HEK293 (cell line): ENCODE data around the gene DOCK1.

Experiments
- CTCF ChIA-PET: fragments of 350-600 bp; formaldehyde crosslinking; extraction: SDS; loops from one replicate; lab custom pipeline; 2021; ENCODE audit warnings: antibody characterized with exemption; lab: Yijun Ruan, JAX
- POLR2A ChIA-PET: fragments of 300-600 bp; formaldehyde crosslinking; extraction: SDS; loops from one replicate; lab custom pipeline; 2020; ENCODE audit warnings: antibody characterized with exemption, inconsistent platforms; lab: Yijun Ruan, JAX
- H3K27ac ChIP-seq: fragments of 200-500 bp; sonication (Bioruptor generic); 2 replicates; pipeline ENCODE4 v1.5.1; 2014; ENCODE audit warnings: low read depth, low read length, control low read depth, inconsistent platforms; ENCODE audit errors: extremely low read depth
- H3K36me3 ChIP-seq, 2 experiments: fragments of 200-500 bp in 1 of 2; sonication (Bioruptor generic) in 1 of 2; 1 replicate in 1 of 2; 2 replicates in 1 of 2; pipeline ENCODE4 v1.5.1; 2014 to 2017; ENCODE audit warnings: inconsistent platforms in 2 of 2, low read length in 2 of 2; ENCODE audit not compliant: control insufficient read depth in 2 of 2, insufficient read depth in 1 of 2
- H3K4me1 ChIP-seq: fragments of 200-500 bp; sonication (Bioruptor generic); 2 replicates; pipeline ENCODE4 v1.5.1; 2014; ENCODE audit warnings: mild to moderate bottlenecking, low read length, inconsistent platforms; ENCODE audit not compliant: control insufficient read depth, insufficient read depth
- H3K4me3 ChIP-seq: 2 replicates; pipeline ENCODE4 v1.5.1; 2011; ENCODE audit warnings: low read depth, mild to moderate bottlenecking, control low read depth, low read length, moderate library complexity
- H3K9me3 ChIP-seq: fragments of 200-500 bp; sonication (Bioruptor generic); 2 replicates; pipeline ENCODE4 v1.5.1; 2014; ENCODE audit warnings: low read depth, low read length, inconsistent platforms; ENCODE audit not compliant: control insufficient read depth, insufficient read depth
- GLI4 ChIP-seq: fragments of 450-650 bp; formaldehyde crosslinking; IDR thresholded peaks from 2 replicates; pipeline ENCODE4 v1.5.1; 2016; ENCODE audit warnings: missing biosample characterization, missing genetic modification characterization
- KLF17 ChIP-seq: fragments of 450-650 bp; formaldehyde crosslinking; IDR thresholded peaks from 2 replicates; pipeline ENCODE4 v1.5.1; 2016; ENCODE audit warnings: missing biosample characterization, missing genetic modification characterization
- MZF1 ChIP-seq: fragments of 450-650 bp; formaldehyde crosslinking; IDR thresholded peaks from 2 replicates; pipeline ENCODE4 v1.5.1; 2017; ENCODE audit warnings: missing biosample characterization, missing genetic modification characterization, borderline replicate concordance
- OVOL3 ChIP-seq: fragments of 450-650 bp; formaldehyde crosslinking; IDR thresholded peaks from 2 replicates; pipeline ENCODE4 v1.5.1; 2016; ENCODE audit warnings: missing biosample characterization, missing genetic modification characterization
- REST ChIP-seq: fragments of 450-650 bp; formaldehyde crosslinking; IDR thresholded peaks from 2 replicates; pipeline ENCODE4 v1.5.1; 2016; ENCODE audit warnings: missing biosample characterization, missing genetic modification characterization
- SCRT1 ChIP-seq: fragments of 450-650 bp; formaldehyde crosslinking; IDR thresholded peaks from 2 replicates; pipeline ENCODE4 v1.5.1; 2016; ENCODE audit warnings: missing biosample characterization, missing genetic modification characterization, borderline replicate concordance
- SETDB1 ChIP-seq: IDR thresholded peaks from one replicate; pipeline ENCODE4 v1.6.1; 2017; ENCODE audit warnings: mild to moderate bottlenecking, low read length, moderate library complexity, mixed read lengths; ENCODE audit not compliant: insufficient read length
- SP7 ChIP-seq: fragments of 450-650 bp; formaldehyde crosslinking; IDR thresholded peaks from 2 replicates; pipeline ENCODE4 v1.5.1; 2016; ENCODE audit warnings: missing biosample characterization, missing genetic modification characterization
- ZBTB6 ChIP-seq: fragments of 450-650 bp; formaldehyde crosslinking; IDR thresholded peaks from 2 replicates; pipeline ENCODE4 v1.5.1; 2017; ENCODE audit warnings: missing biosample characterization, missing genetic modification characterization
- ZFP37 ChIP-seq: fragments of 450-650 bp; formaldehyde crosslinking; IDR thresholded peaks from 2 replicates; pipeline ENCODE4 v1.5.1; 2016; ENCODE audit warnings: missing biosample characterization, missing genetic modification characterization
- ZNF114 ChIP-seq: fragments of 450-650 bp; formaldehyde crosslinking; IDR thresholded peaks from 2 replicates; pipeline ENCODE4 v1.5.0; 2017; ENCODE audit warnings: missing biosample characterization, missing genetic modification characterization
- ZNF19 ChIP-seq: fragments of 450-650 bp; formaldehyde crosslinking; IDR thresholded peaks from 2 replicates; pipeline ENCODE4; 2016; ENCODE audit warnings: missing biosample characterization, missing genetic modification characterization, low read depth
- ZNF350 ChIP-seq: fragments of 450-650 bp; formaldehyde crosslinking; IDR thresholded peaks from 2 replicates; pipeline ENCODE4 v1.5.0; 2017; ENCODE audit warnings: missing biosample characterization, mild to moderate bottlenecking, missing genetic modification characterization
- ZNF354C ChIP-seq: fragments of 450-650 bp; formaldehyde crosslinking; IDR thresholded peaks from 2 replicates; pipeline ENCODE4 v1.5.1; 2016; ENCODE audit warnings: missing biosample characterization, missing genetic modification characterization, low read depth, borderline replicate concordance
- ZNF391 ChIP-seq: fragments of 450-650 bp; formaldehyde crosslinking; IDR thresholded peaks from 2 replicates; pipeline ENCODE4 v1.5.1; 2016; ENCODE audit warnings: low read depth, missing biosample characterization, missing genetic modification characterization, borderline replicate concordance
- ZNF398 ChIP-seq: fragments of 450-650 bp; formaldehyde crosslinking; IDR thresholded peaks from 2 replicates; pipeline ENCODE4 v1.5.1; 2017; ENCODE audit warnings: missing biosample characterization, missing genetic modification characterization
- ZNF555 ChIP-seq: fragments of 450-650 bp; formaldehyde crosslinking; conservative IDR thresholded peaks from 2 replicates; pipeline ENCODE4 v1.5.1; 2017; ENCODE audit warnings: missing biosample characterization, mild to moderate bottlenecking, missing genetic modification characterization, inconsistent platforms
- ZNF596 ChIP-seq: fragments of 450-650 bp; IDR thresholded peaks from 2 replicates; pipeline ENCODE4 v1.5.0; 2018; ENCODE audit warnings: missing biosample characterization, mild to moderate bottlenecking, missing genetic modification characterization, moderate library complexity
- ZNF626 ChIP-seq: fragments of 450-650 bp; sonication (Bioruptor Pico); formaldehyde crosslinking; IDR thresholded peaks from 2 replicates; pipeline ENCODE4 v1.5.1; 2018; ENCODE audit warnings: missing biosample characterization, missing genetic modification characterization, inconsistent platforms
- TF ChIP-seq, protein P1 (sequence below): fragments of 450-650 bp; formaldehyde crosslinking; IDR thresholded peaks from 2 replicates; pipeline ENCODE4 v1.5.1; 2017; ENCODE audit warnings: missing biosample characterization, missing genetic modification characterization
- TF ChIP-seq, protein P2 (sequence below): fragments of 450-650 bp; formaldehyde crosslinking; IDR thresholded peaks from 2 replicates; pipeline ENCODE4 v1.5.1; 2016; ENCODE audit warnings: missing biosample characterization, missing genetic modification characterization
- TF ChIP-seq, protein P3 (sequence below): fragments of 450-650 bp; formaldehyde crosslinking; IDR thresholded peaks from 2 replicates; pipeline ENCODE4 v1.5.1; 2016; ENCODE audit warnings: missing biosample characterization, missing genetic modification characterization

Gene DOCK1

DNA sequence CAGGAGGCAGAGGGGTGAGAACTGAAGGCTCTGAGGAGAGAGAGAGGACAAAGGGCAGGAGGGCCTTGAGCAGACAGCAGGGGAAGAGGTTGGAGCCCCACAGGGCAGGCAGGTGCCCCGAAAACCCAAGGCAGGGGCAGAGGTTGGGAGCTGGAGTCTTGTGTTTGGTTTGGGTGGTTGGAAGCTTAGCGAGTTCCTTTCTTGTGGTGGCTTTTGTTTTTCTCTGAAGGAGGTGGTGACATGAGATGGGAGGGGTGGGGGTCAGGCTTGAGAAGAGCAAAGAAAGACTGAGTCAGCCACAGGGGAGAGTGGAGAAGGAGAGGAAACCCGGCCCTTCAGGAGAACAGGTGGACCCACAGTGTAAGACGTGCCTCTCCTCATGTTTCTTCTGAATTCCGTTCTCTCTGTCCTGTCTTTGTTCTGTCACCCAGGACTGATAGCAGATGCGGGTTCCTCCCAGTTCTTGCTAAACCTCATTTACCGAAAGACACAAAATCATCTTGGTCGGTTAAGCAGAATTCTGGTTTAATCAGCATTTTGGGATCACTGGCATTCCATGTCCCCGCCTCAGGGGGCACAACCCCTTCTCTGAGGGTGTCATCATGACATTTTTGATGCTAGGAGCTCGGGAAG, 195.9 kb downstream of the DOCK1 start:
- CTCF ChIA-PET: no interaction called here
- POLR2A ChIA-PET: no interaction called here
- H3K4me3 ChIP-seq: no peak overlapping the region
- TF ChIP-seq ZFP37 (tag by site-specific recombination) (no peak), SETDB1 (no peak), ZBTB6 (tag by site-specific recombination) (no peak), KLF17 (tag by site-specific recombination) (no peak), ZNF354C (tag by site-specific recombination) (no peak), ZNF555 (tag by site-specific recombination) (no peak), ZNF350 (tag by site-specific recombination) (no peak), MZF1 (tag by site-specific recombination) (no peak), ZNF19 (no peak), GLI4 (no peak), OVOL3 (tag by site-specific recombination) (no peak), SP7 (tag by site-specific recombination) (no peak)
- TF ChIP-seq, protein P1, sequence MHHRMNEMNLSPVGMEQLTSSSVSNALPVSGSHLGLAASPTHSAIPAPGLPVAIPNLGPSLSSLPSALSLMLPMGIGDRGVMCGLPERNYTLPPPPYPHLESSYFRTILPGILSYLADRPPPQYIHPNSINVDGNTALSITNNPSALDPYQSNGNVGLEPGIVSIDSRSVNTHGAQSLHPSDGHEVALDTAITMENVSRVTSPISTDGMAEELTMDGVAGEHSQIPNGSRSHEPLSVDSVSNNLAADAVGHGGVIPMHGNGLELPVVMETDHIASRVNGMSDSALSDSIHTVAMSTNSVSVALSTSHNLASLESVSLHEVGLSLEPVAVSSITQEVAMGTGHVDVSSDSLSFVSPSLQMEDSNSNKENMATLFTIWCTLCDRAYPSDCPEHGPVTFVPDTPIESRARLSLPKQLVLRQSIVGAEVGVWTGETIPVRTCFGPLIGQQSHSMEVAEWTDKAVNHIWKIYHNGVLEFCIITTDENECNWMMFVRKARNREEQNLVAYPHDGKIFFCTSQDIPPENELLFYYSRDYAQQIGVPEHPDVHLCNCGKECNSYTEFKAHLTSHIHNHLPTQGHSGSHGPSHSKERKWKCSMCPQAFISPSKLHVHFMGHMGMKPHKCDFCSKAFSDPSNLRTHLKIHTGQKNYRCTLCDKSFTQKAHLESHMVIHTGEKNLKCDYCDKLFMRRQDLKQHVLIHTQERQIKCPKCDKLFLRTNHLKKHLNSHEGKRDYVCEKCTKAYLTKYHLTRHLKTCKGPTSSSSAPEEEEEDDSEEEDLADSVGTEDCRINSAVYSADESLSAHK: no peak
- TF ChIP-seq, protein P2, sequence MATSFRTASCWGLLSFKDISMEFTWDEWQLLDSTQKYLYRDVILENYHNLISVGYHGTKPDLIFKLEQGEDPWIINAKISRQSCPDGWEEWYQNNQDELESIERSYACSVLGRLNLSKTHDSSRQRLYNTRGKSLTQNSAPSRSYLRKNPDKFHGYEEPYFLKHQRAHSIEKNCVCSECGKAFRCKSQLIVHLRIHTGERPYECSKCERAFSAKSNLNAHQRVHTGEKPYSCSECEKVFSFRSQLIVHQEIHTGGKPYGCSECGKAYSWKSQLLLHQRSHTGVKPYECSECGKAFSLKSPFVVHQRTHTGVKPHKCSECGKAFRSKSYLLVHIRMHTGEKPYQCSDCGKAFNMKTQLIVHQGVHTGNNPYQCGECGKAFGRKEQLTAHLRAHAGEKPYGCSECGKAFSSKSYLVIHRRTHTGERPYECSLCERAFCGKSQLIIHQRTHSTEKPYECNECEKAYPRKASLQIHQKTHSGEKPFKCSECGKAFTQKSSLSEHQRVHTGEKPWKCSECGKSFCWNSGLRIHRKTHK (tag by site-specific recombination): no peak
- TF ChIP-seq, protein P3, sequence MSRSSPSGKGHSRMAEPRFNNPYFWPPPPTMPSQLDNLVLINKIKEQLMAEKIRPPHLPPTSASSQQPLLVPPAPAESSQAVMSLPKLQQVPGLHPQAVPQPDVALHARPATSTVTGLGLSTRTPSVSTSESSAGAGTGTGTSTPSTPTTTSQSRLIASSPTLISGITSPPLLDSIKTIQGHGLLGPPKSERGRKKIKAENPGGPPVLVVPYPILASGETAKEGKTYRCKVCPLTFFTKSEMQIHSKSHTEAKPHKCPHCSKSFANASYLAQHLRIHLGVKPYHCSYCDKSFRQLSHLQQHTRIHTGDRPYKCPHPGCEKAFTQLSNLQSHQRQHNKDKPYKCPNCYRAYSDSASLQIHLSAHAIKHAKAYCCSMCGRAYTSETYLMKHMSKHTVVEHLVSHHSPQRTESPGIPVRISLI (tag by site-specific recombination): no peak
- peaks cover 0 to 3% of the 10 kb centered on the region in 2 experiments; a peak in 1 of 3 replicates for H3K36me3 ChIP-seq
- no peaks in the 10 kb centered on the region for H3K4me1 ChIP-seq
- no peak overlapping the region for H3K27ac ChIP-seq
- no peaks in the 10 kb centered on the region for H3K9me3 ChIP-seq

- H3K9me3 ChIP-seq: no peaks in the 10 kb centered on the region
- CTCF ChIA-PET: no interaction called here
- no peak overlapping the region for H3K4me3 ChIP-seq
- POLR2A ChIA-PET: no interaction called here
- H3K36me3 ChIP-seq: peaks cover 0 to 5% of the 10 kb centered on the region in 2 experiments; a peak in 1 of 3 replicates
- H3K4me1 ChIP-seq: no peaks in the 10 kb centered on the region
- H3K27ac ChIP-seq: no peak overlapping the region
- TF ChIP-seq SCRT1: no peak
- TF ChIP-seq ZNF350 (tag by site-specific recombination): no peak
- no peak for TF ChIP-seq ZNF391 (tag by site-specific recombination)
- no peak for TF ChIP-seq SETDB1
- TF ChIP-seq ZNF114 (tag by site-specific recombination): no peak
- no peak for TF ChIP-seq ZNF596
- no peak for TF ChIP-seq ZNF626 (tag by site-specific recombination)
- no peak for TF ChIP-seq REST (tag by site-specific recombination)
- TF ChIP-seq ZNF398: no peak
Observed at GRCh38 chr10:127102176-127102575, 196.9 kb downstream of the DOCK1 start.
